GM12878 (cell line): ENCODE data around the gene RANBP9. TPM values are rescaled to one million over a fixed set of nuclear protein-coding genes. Genes with fewer than 3 reads are reported as not detected.
A peak's percentile ranks its signal among the peaks of the same experiment; 100 is the strongest.

Experiments
- ATAC-seq: fragments of 200-7000 bp; cut with Tn5 transposase; 3 replicates; pipeline ENCODE4 v1.9.1; 2020; ENCODE audit warnings: mild to moderate bottlenecking, moderate library complexity
- BruUV-seq: library from RNA; stranded (reverse); fragments of 400-500 nt; replicated peaks from 2 replicates; lab custom pipeline; 2021; lab: Mats Ljungman, UMichigan
- CTCF ChIA-PET: fragments of 300-600 bp; sonication (Branson Sonifier 250); formaldehyde crosslinking; extraction: SDS; loops from one replicate; lab custom pipeline; 2021; ENCODE audit warnings: inconsistent platforms; lab: Yijun Ruan, JAX
- POLR2A ChIA-PET: fragments of 350-600 bp; formaldehyde crosslinking; extraction: SDS; loops from one replicate; lab custom pipeline; 2021; ENCODE audit warnings: inconsistent platforms; lab: Charles Lee
- RAD21 ChIA-PET: fragments of 300-600 bp; sonication (Branson Sonifier 250); formaldehyde crosslinking; loops from one replicate; lab custom pipeline; 2023; ENCODE audit warnings: antibody characterized with exemption; ENCODE audit not compliant: unreplicated experiment; lab: Charles Lee
- SMC1A ChIA-PET: fragments of 300-600 bp; sonication (Branson Sonifier 250); formaldehyde crosslinking; loops from one replicate; lab custom pipeline; 2023; ENCODE audit not compliant: unreplicated experiment, uncharacterized antibody; lab: Charles Lee
- DNase-seq: peaks from one replicate; pipeline ENCODE4 v3.0.0-alpha.2; 2011; ENCODE audit warnings: low read depth, low spot score
- FAIRE-seq: peaks from 3 replicates; lab custom pipeline; 2011; peaks lifted over from hg19 to GRCh38; lab: Jason Lieb, UNC
- H2AFZ ChIP-seq: 2 replicates; pipeline ENCODE4 v1.6.0; 2011; ENCODE audit warnings: low read depth, low read length, control low read depth; ENCODE audit not compliant: control insufficient read depth
- H3K27ac ChIP-seq: 2 replicates; pipeline ENCODE4 v1.5.1; 2011; ENCODE audit warnings: control low read depth; ENCODE audit not compliant: control insufficient read depth, insufficient read depth
- H3K27me3 ChIP-seq, 2 experiments: replicated peaks in 1 of 2; 2 replicates each; pipeline versions ENCODE4 v1.6.0 to v1.6.1; 2011; ENCODE audit warnings: low read length in 1 of 2; ENCODE audit not compliant: control insufficient read depth in 2 of 2, insufficient read depth in 2 of 2
- H3K36me3 ChIP-seq, 2 experiments: 2 replicates each; pipeline ENCODE4 v1.5.1; 2011; ENCODE audit warnings: low read length in 1 of 2; ENCODE audit not compliant: control insufficient read depth in 2 of 2, insufficient read depth in 2 of 2
- H3K4me1 ChIP-seq: 2 replicates; pipeline ENCODE4 v1.6.1; 2011; ENCODE audit warnings: mild to moderate bottlenecking, low read length, moderate library complexity, mixed read lengths; ENCODE audit not compliant: control insufficient read depth, insufficient read depth
- H3K4me2 ChIP-seq: 2 replicates; pipeline ENCODE4 v1.6.0; 2011; ENCODE audit warnings: control low read depth; ENCODE audit not compliant: control insufficient read depth, insufficient read depth
- H3K4me3 ChIP-seq: fragments of 200-600 bp; sonication (generic); 2 replicates; pipeline ENCODE4 v1.5.1; 2016
- H3K79me2 ChIP-seq: 2 replicates; pipeline ENCODE4 v1.6.0; 2011; ENCODE audit warnings: low read length; ENCODE audit not compliant: control insufficient read depth, insufficient read depth
- H3K9ac ChIP-seq: 2 replicates; pipeline ENCODE4 v1.8.0; 2011; ENCODE audit warnings: low read length, control low read depth, mixed read lengths; ENCODE audit not compliant: control insufficient read depth, insufficient read depth
- H3K9me3 ChIP-seq: replicated peaks from 3 replicates; pipeline ENCODE4 v1.5.1; 2011; ENCODE audit warnings: mild to moderate bottlenecking, low read length; ENCODE audit not compliant: control insufficient read depth, insufficient read depth
- H4K20me1 ChIP-seq: 2 replicates; pipeline ENCODE4 v1.6.0; 2011; ENCODE audit not compliant: control insufficient read depth, insufficient read depth
- BCL11A ChIP-seq: IDR thresholded peaks from 2 replicates; pipeline ENCODE4 v1.6.1; 2011; ENCODE audit warnings: low read depth, low read length
- CREM ChIP-seq: IDR thresholded peaks from 2 replicates; pipeline ENCODE4 v1.6.1; 2014; ENCODE audit warnings: antibody characterized with exemption, low read depth
- EGR1 ChIP-seq, 2 experiments: IDR thresholded peaks; 1 replicate in 1 of 2; 2 replicates in 1 of 2; pipeline ENCODE4 v1.6.1; 2011 to 2012; ENCODE audit warnings: low read depth in 2 of 2, low read length in 2 of 2, borderline replicate concordance in 1 of 2, mild to moderate bottlenecking in 1 of 2, moderate library complexity in 1 of 2
- ELK1 ChIP-seq: IDR thresholded peaks from 2 replicates; pipeline ENCODE4 v1.6.1; 2012; ENCODE audit warnings: low read depth, low read length, improper control_type of control experiment
- FOS ChIP-seq: IDR thresholded peaks from 3 replicates; pipeline ENCODE4 v1.6.1; 2011; ENCODE audit warnings: borderline replicate concordance; ENCODE audit not compliant: insufficient read length; ENCODE audit errors: extremely low read depth
- HDAC6 ChIP-seq: fragments of 200-600 bp; sonication (generic); IDR thresholded peaks from one replicate; pipeline ENCODE4 v1.8.0; 2017; ENCODE audit warnings: antibody characterized with exemption; ENCODE audit not compliant: unreplicated experiment
- IKZF2 ChIP-seq, 2 experiments: fragments of 450-650 bp; IDR thresholded peaks; 2 replicates each; pipeline ENCODE4 v1.6.1; 2017; ENCODE audit warnings: mild to moderate bottlenecking in 2 of 2, moderate library complexity in 2 of 2
- MLLT1 ChIP-seq: fragments of 450-650 bp; IDR thresholded peaks from 2 replicates; pipeline ENCODE4 v1.6.1; 2016; ENCODE audit warnings: mild to moderate bottlenecking
- POLR2AphosphoS5 ChIP-seq: IDR thresholded peaks from 2 replicates; pipeline ENCODE4 v1.6.1; 2011; ENCODE audit warnings: mild to moderate bottlenecking, low read length, inconsistent platforms
- SIN3A ChIP-seq: IDR thresholded peaks from 2 replicates; pipeline ENCODE4 v1.6.1; 2012; ENCODE audit warnings: low read depth, low read length, improper control_type of control experiment
- SREBF2 ChIP-seq: IDR thresholded peaks from 2 replicates; pipeline ENCODE4 v1.6.1; 2012; ENCODE audit warnings: mild to moderate bottlenecking, low read length
- STAT3 ChIP-seq: IDR thresholded peaks from 2 replicates; pipeline ENCODE4 v1.6.1; 2011; ENCODE audit warnings: low read depth, low read length, improper control_type of control experiment
- TCF3 ChIP-seq: IDR thresholded peaks from 2 replicates; pipeline ENCODE4 v1.6.1; 2012; ENCODE audit warnings: low read depth, mild to moderate bottlenecking, low read length, borderline replicate concordance; ENCODE audit not compliant: insufficient read depth
- ZNF217 ChIP-seq: fragments of 450-650 bp; IDR thresholded peaks from 2 replicates; pipeline ENCODE4 v1.6.1; 2017; ENCODE audit warnings: antibody characterized with exemption, mild to moderate bottlenecking
- ZNF274 ChIP-seq: IDR thresholded peaks from one replicate; pipeline ENCODE4 v1.8.0; 2011; ENCODE audit not compliant: insufficient read length, insufficient read depth
- ZZZ3 ChIP-seq: IDR thresholded peaks from 2 replicates; pipeline ENCODE4 v1.6.1; 2011; ENCODE audit warnings: low read depth; ENCODE audit not compliant: control insufficient read depth, insufficient read length
- WGBS: methylation state at CpG from one replicate; pipeline ENCODE4 v1.1.6; 2016; ENCODE audit warnings: low lambda C conversion rate; ENCODE audit not compliant: insufficient replicate concordance, insufficient coverage; ENCODE audit errors: missing lambda C conversion rate; 5-methylcytosine and 5-hydroxymethylcytosine counted together
- in situ Hi-C: fragments of 300-500 bp; cut with MboI; formaldehyde crosslinking; loops from 9 replicates; pipeline ENCODE4 v1.14.3; 2018; ENCODE audit warnings: mixed read lengths
- intact Hi-C: fragments of 100-400 bp; cut with micrococcal nuclease; formaldehyde crosslinking; loops from one replicate; pipeline ENCODE4 v1.14.2; 2022; ENCODE audit not compliant: unreplicated experiment
- polyA plus RNA-seq, 11 experiments: library from polyadenylated mRNA; depleted of rRNA in 4 of 11; unstranded in 6 of 11; stranded (reverse) in 5 of 11; fragments of >200 nt; fragmentation: Nextera tagmentation in 4 of 11; fragmentation: Illumina TruSeq in 1 of 11; extraction: Ambion mirVana in 4 of 11; extraction: Trizol in 1 of 11; gene quantifications; 1 replicate in 1 of 11; 2 replicates in 10 of 11; pipeline versions ENCODE4 v1.2.1 to v1.2.3, GENCODE V29; 2011 to 2016; ENCODE audit warnings: inconsistent platforms in 2 of 11, missing spikeins in 2 of 11, low read depth in 1 of 11
- total RNA-seq, 4 experiments: library from RNA; depleted of rRNA in 3 of 4; stranded (reverse); fragments of >200 nt in 3 of 4; fragmentation: Illumina TruSeq in 1 of 4; extraction: Trizol in 1 of 4; gene quantifications; 2 replicates each; pipeline versions ENCODE4 v1.2.1 to v1.2.3, GENCODE V29; 2013 to 2021
- TF ChIP-seq, protein P1 (sequence below): IDR thresholded peaks from 2 replicates; pipeline ENCODE4 v1.6.1; 2011; ENCODE audit warnings: mild to moderate bottlenecking, low read depth, low read length, moderate library complexity; ENCODE audit not compliant: insufficient replicate concordance
- TF ChIP-seq, protein P2 (sequence below): fragments of 150-350 bp; IDR thresholded peaks from 2 replicates; pipeline ENCODE4 v1.6.1; 2014; ENCODE audit warnings: mild to moderate bottlenecking, low read depth, low read length

The RANBP9 gene
- total and polyA plus RNA-seq, 10 of the 15 experiments (the other 5 are each of a cell fraction or from before 2014, with no cell fraction given), result 3.7 to 43.1 (median 16.2) TPM

DNA sequence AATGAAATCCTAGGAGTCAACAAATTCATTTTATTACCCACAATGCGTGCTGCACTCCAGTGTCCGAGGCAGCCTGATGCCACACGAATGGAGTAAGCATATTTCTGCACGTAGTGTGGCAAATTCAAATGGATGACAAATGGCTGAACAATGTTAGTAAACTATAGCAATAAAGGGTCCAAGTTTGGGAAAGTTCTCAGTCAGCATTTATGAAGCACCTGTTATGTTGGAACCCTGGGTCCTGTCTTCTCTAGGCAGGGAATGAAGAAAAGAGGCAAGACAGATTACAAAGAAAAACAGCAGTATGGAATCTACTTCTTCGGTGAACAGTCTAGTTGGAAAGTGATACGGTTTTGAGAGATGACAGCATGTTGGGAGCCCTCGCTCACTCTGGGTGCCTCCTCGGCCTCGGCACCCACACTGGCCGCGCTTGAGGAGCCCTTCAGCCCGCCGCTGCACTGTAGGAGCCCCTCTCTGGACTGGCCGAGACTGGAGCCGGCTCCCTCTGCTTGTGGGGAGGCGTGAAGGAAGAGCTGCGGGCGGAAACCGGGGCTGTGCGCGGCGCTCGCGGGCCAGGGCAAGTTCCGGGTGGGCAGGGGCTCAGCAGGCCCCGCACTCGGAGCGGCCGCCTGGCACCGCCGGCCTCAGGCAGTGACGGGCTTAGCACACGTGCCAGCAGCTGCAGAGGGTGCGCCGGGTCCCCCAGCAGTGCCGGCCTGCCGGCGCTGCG lies 4.8 kb upstream of the RANBP9 start (continued):
- no peak for TF ChIP-seq ELK1
- no peak for TF ChIP-seq ZNF217
- no peak for TF ChIP-seq FOS

DNA sequence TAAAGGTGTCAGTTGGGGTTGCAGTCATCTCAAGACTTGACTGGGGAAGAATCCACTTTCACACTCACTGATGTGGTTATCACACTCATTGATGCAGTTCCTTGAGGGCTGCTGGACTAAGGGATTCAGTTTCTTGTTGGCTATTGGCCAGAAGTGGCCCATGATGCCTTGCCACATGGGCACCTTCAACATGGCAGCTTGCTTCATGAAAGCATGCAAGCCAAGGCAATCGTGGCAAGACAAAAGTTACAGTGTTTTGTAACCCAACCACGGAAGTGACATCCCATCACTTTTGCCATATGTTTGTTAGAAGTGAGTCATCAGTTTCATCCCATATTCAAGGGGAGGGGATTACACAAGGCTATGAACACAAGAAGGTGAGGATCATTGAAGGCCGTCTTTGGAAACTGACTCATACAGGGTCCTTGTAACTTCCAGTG lies 3.8 kb upstream of the RANBP9 start:
- H4K20me1 ChIP-seq, result no peaks in the 10 kb centered on the region
- no peak overlapping the region for H3K4me3 ChIP-seq
- peaks cover 3% of the 10 kb centered on the region; the same call in 1 of the 3 replicates for H3K9me3 ChIP-seq
- no peaks in the 10 kb centered on the region for H3K27me3 ChIP-seq
- no peak overlapping the region for H3K4me2 ChIP-seq
- 98% methylated on average over 3 of the region's 3 CpGs for WGBS
- H3K79me2 ChIP-seq, result peaks cover 5% of the 10 kb centered on the region
- CTCF ChIA-PET, result no interaction called here
- H2AFZ ChIP-seq, result no peak overlapping the region
- H3K36me3 ChIP-seq, result no peaks in the 10 kb centered on the region
- in situ Hi-C loops, result no loop called here
- intact Hi-C loops, result no loop called here
- no peak overlapping the region for H3K9ac ChIP-seq
- BruUV-seq, result no TSS peak
- RAD21 ChIA-PET, result no interaction called here
- ATAC-seq (no peak), DNase-seq (peak; percentile 37), FAIRE-seq (peak; percentile 13)
- POLR2A ChIA-PET, result no interaction called here
- no peaks in the 10 kb centered on the region for H3K4me1 ChIP-seq
- SMC1A ChIA-PET, result no interaction called here
- H3K27ac ChIP-seq, result no peak overlapping the region
- TF ChIP-seq ZNF274 (no peak), POLR2AphosphoS5 (no peak), BCL11A (peak; percentile 81; the same call in 1 of the 2 replicates), CREM (peak; percentile 46; the same call in 1 of the 2 replicates), SIN3A (no peak), MLLT1 (no peak), IKZF2 (IDR thresholded peaks at IDR 0.05) (peak; percentile 42 to 52; a peak in 3 of 4 replicates), STAT3 (no peak), SREBF2 (no peak), EGR1 (IDR thresholded peaks at IDR 0.05; ENCODE audit: borderline replicate concordance in 1 of 2, low read depth in 2 of 2, low read length in 2 of 2) (no peak), ZZZ3 (no peak), HDAC6 (no peak), TCF3 (no peak)
- TF ChIP-seq, protein P1, sequence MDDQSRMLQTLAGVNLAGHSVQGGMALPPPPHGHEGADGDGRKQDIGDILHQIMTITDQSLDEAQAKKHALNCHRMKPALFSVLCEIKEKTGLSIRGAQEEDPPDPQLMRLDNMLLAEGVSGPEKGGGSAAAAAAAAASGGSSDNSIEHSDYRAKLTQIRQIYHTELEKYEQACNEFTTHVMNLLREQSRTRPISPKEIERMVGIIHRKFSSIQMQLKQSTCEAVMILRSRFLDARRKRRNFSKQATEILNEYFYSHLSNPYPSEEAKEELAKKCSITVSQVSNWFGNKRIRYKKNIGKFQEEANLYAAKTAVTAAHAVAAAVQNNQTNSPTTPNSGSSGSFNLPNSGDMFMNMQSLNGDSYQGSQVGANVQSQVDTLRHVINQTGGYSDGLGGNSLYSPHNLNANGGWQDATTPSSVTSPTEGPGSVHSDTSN, result no peak
- TF ChIP-seq, protein P2, sequence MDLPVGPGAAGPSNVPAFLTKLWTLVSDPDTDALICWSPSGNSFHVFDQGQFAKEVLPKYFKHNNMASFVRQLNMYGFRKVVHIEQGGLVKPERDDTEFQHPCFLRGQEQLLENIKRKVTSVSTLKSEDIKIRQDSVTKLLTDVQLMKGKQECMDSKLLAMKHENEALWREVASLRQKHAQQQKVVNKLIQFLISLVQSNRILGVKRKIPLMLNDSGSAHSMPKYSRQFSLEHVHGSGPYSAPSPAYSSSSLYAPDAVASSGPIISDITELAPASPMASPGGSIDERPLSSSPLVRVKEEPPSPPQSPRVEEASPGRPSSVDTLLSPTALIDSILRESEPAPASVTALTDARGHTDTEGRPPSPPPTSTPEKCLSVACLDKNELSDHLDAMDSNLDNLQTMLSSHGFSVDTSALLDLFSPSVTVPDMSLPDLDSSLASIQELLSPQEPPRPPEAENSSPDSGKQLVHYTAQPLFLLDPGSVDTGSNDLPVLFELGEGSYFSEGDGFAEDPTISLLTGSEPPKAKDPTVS, result no peak
